Adrenal gland (tissue), 19 donors: ENCODE data around the gene BUD23. TPM values are rescaled to one million over a fixed set of nuclear protein-coding genes. Genes with fewer than 3 reads are reported as not detected.

Source experiments
- DNase-seq, 7 donors: peaks; one replicate each; pipeline ENCODE4 v3.0.0-alpha.2; 2019 to 2020
- H3K27ac ChIP-seq, 5 donors: fragments of 200-600 bp; sonication (generic) in 4 of 5; 1 replicate in 3 of 5; 2 replicates in 2 of 5; pipeline versions ENCODE4 v1.5.1 to v1.8.0; 2016 to 2020; ENCODE audit warnings: mild to moderate bottlenecking in 1 of 5
- H3K27me3 ChIP-seq: fragments of 200-600 bp; 2 replicates; pipeline ENCODE4 v1.8.0; 2021
- H3K36me3 ChIP-seq, 2 donors: fragments of 200-600 bp; replicated peaks in 1 of 2; 1 replicate in 1 of 2; 2 replicates in 1 of 2; pipeline versions ENCODE4 v1.5.1 to v1.8.0; 2018 to 2022
- H3K4me1 ChIP-seq, 2 donors: fragments of 200-600 bp; replicated peaks in 1 of 2; 1 replicate in 1 of 2; 2 replicates in 1 of 2; pipeline versions ENCODE4 v1.5.1 to v1.8.0; 2018 to 2021
- H3K4me3 ChIP-seq, 4 donors: fragments of 200-600 bp; sonication (generic) in 3 of 4; one replicate each; pipeline ENCODE4 v1.5.1; 2016 to 2018
- H3K9me3 ChIP-seq, 3 donors: fragments of 200-600 bp; sonication (generic) in 1 of 3; replicated peaks in 1 of 3; 1 replicate in 2 of 3; 2 replicates in 1 of 3; pipeline versions ENCODE4 v1.5.1 to v1.8.0; 2016 to 2021
- POLR2A ChIP-seq, 2 donors: fragments of 450-650 bp; IDR thresholded peaks; one replicate each; pipeline ENCODE4 v1.6.1; 2017; ENCODE audit warnings: antibody characterized with exemption in 2 of 2, mild to moderate bottlenecking in 2 of 2, moderate library complexity in 1 of 2
- WGBS, 4 donors: extraction: QIAGEN DNeasy Blood & Tissue Kit in 2 of 4; methylation state at CpG; one replicate each; pipeline versions ENCODE4 v1.1.5 to v1.1.7; 2013 to 2017; 5-methylcytosine and 5-hydroxymethylcytosine counted together
- intact Hi-C, 2 donors: fragments of 100-400 bp; cut with DNase I; formaldehyde crosslinking; loops; one replicate each; pipeline versions ENCODE4 v1.14.1 to v1.15.0; 2022 to 2023
- long read RNA-seq, 10 donors: library from polyadenylated mRNA in 3 of 10; unstranded in 2 of 10; stranded (forward) in 1 of 10; transcript quantifications; one replicate each; pipeline ENCODE4 v2.0.0 and lab custom pipeline, GENCODE V29; 2021 to 2026
- polyA plus RNA-seq, 3 donors: library from polyadenylated mRNA; stranded (reverse); fragments of 200-250 nt in 2 of 3; fragments of 350-450 nt in 1 of 3; fragmentation: Illumina TruSeq in 1 of 3; extraction: RNeasy Lipid Tissue Mini Kit (QIAGEN cat#74804) in 1 of 3; gene quantifications; one replicate each; pipeline ENCODE4 v1.2.3, GENCODE V29; 2013 to 2014
- total RNA-seq, 9 donors: library from RNA; depleted of rRNA in 4 of 9; stranded (reverse); fragments of >200 nt in 4 of 9; fragments of 120-200 nt in 1 of 9; fragmentation: NEBNext Ultra II Directional in 1 of 9; extraction: Animal tissue kit (Norgen Biotek cat#: 25700) in 1 of 9; gene quantifications; one replicate each; pipeline versions ENCODE4 v1.1.0 to v1.2.4, GENCODE V29; 2013 to 2023
- TF ChIP-seq, protein P1 (sequence below), 6 experiments: fragments of 450-650 bp in 4 of 6; fragments of 200-600 bp in 2 of 6; sonication (generic) in 1 of 6; IDR thresholded peaks; 1 replicate in 5 of 6; 2 replicates in 1 of 6; pipeline versions ENCODE4 v1.5.1 to v1.8.0; 2016 to 2021; ENCODE audit warnings: antibody characterized with exemption in 6 of 6, mild to moderate bottlenecking in 2 of 6, moderate library complexity in 1 of 6
- donor health status: healthy with polysubstance abuse.
- donor health status: Bipolar disorder and iron deficiency.
- donor health status: DM: yes; HTN: yes; CAD: no.
- donor health status: DM: no; HTN: no; CAD: no.
- donor health status: DM: no; HTN: no; CAD: no.
- donor health status: DM: yes; HTN: yes; CAD: no.

Gene BUD23, protein sequence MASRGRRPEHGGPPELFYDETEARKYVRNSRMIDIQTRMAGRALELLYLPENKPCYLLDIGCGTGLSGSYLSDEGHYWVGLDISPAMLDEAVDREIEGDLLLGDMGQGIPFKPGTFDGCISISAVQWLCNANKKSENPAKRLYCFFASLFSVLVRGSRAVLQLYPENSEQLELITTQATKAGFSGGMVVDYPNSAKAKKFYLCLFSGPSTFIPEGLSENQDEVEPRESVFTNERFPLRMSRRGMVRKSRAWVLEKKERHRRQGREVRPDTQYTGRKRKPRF
- 10 to 100 TPM; 34.7 to 69.4 (median 60.2) TPM for total RNA-seq
- polyA plus RNA-seq = 100 to 1,000 TPM in 2 of 3 donors, 10 to 100 TPM in 1; 79.5 to 123 (median 115) TPM
- long read RNA-seq, donor 1, transcript BUD23-215 (2 exons, 3,886 nt) = minor isoform, 5 of 47 reads
- long read RNA-seq, donor 1, transcript BUD23-201 (12 exons, 1,230 nt) = major isoform, 18 of 47 reads
- long read RNA-seq, donor 1, partial matches to known transcripts = 21 of 47 reads
- long read RNA-seq, donor 1, other reads (novel, unspliced or antisense) = 0 of 47 reads
- long read RNA-seq, donor 2, transcript BUD23-201 (12 exons, 1,230 nt) = major isoform, 8 of 11 reads
- long read RNA-seq, donor 2, partial matches to known transcripts = 0 of 11 reads
- long read RNA-seq, donor 2, other reads (novel, unspliced or antisense) = 0 of 11 reads
- long read RNA-seq, donor 3, transcript BUD23-201 (12 exons, 1,230 nt) = major isoform, 9 of 20 reads
- long read RNA-seq, donor 3, partial matches to known transcripts = 7 of 20 reads
- long read RNA-seq, donor 3, other reads (novel, unspliced or antisense) = 0 of 20 reads
- long read RNA-seq, donor 4, transcript BUD23-201 (12 exons, 1,230 nt) = major isoform, 53 of 66 reads
- long read RNA-seq, donor 4, partial matches to known transcripts = 4 of 66 reads
- long read RNA-seq, donor 4, other reads (novel, unspliced or antisense) = 8 of 66 reads
- long read RNA-seq, donor 5, transcript BUD23-201 (12 exons, 1,230 nt) = major isoform, 90 of 105 reads
- long read RNA-seq, donor 5, partial matches to known transcripts = 2 of 105 reads
- long read RNA-seq, donor 5, other reads (novel, unspliced or antisense) = 9 of 105 reads
- long read RNA-seq, donor 6, transcript BUD23-201 (12 exons, 1,230 nt) = major isoform, 36 of 47 reads
- long read RNA-seq, donor 6, partial matches to known transcripts = 2 of 47 reads
- long read RNA-seq, donor 6, other reads (novel, unspliced or antisense) = 7 of 47 reads
- long read RNA-seq, donor 7, transcript BUD23-201 (12 exons, 1,230 nt) = major isoform, 5 of 7 reads
- long read RNA-seq, donor 7, partial matches to known transcripts = 0 of 7 reads
- long read RNA-seq, donor 7, other reads (novel, unspliced or antisense) = 0 of 7 reads
- long read RNA-seq, donor 8, transcript BUD23-201 (12 exons, 1,230 nt) = major isoform, 22 of 53 reads
- long read RNA-seq, donor 8, partial matches to known transcripts = 23 of 53 reads
- long read RNA-seq, donor 8, other reads (novel, unspliced or antisense) = 0 of 53 reads
- long read RNA-seq, donor 9, transcript BUD23-201 (12 exons, 1,230 nt) = major isoform, 8 of 10 reads
- long read RNA-seq, donor 9, partial matches to known transcripts = 0 of 10 reads
- long read RNA-seq, donor 9, other reads (novel, unspliced or antisense) = 0 of 10 reads
- long read RNA-seq, donor 10, transcript BUD23-201 (12 exons, 1,230 nt) = major isoform, 6 of 17 reads
- long read RNA-seq, donor 10, partial matches to known transcripts = 9 of 17 reads
- long read RNA-seq, donor 10, other reads (novel, unspliced or antisense) = 0 of 17 reads

DNA sequence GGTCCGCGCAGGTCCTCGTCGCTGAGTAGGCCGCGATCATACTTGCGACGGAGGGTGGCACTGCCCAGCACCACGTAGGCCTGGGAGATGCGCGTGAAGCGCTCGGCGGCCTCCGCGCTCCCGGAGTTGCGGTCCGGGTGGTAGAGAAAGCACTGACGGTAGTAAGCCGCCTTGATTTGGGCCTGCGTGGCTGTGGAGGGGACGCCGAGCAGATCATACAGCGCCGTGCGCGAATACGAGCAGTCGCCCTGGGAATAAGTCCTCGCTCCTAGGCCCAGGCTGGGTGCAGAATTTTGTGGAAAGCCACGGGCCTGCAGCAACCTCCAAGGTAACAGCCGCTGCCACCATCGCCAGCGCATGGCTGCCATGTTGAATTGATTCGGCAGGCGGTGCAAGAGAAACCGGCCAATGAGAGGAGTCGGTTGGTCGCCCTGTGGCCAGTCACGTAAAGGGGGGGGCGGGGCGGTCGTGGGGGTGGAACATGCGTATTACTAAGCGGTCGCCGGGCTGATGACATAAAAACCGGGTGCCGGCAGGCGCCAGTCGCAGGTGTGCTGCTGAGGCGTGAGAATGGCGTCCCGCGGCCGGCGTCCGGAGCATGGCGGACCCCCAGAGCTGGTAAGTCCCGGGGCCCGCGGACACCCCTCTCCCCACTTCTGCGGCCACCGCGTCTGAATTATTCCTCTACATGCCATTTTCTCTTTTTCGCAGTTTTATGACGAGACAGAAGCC lies at the start of gene BUD23, which contains the start of gene DNAJC30:
Gene BUD23, plus strand, starts transcription at position 542 of the 732 bp plus-strand sequence. Its CDS starts 29 bp downstream, at position 571.
Gene DNAJC30, minus strand, starts transcription at position 398 of the 732 bp plus-strand sequence. Its CDS starts 30 bp downstream, at position 368.
- intact Hi-C loops = no loop called here
- Histone ChIP-seq H3K27ac (peak within 1 kb of the TSS in 4 of 5 donors; percentile 57 to 94 (median 86)), H3K36me3 (peaks cover 0 to 18% of the 10 kb centered on the region in 2 donors)

DNA sequence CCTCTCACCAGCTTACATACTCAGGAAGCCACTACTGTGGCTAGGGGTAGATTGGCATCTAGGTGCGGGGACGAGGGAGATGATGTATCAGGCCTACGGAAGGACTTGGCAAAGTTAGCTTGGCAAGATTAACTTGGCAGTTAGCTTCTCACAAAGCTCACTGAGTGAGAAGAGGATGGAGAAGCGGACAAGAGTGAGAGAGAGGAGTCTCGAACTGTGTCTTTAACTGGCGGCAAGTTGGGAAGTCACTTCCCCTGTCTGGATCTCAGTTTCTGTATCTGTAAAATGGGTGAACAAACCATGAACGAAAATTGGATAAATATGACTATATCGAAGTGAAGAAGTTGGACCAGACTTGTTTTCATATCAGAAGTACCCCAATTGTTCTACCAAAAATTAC lies 49.6 kb upstream of the BUD23 start:
- Histone ChIP-seq H3K4me3 (no peak overlapping the region), H3K9me3 (no peaks in the 10 kb centered on the region), H3K36me3 (no peaks in the 10 kb centered on the region), H3K27ac (no peak overlapping the region), H3K27me3 (peaks cover 3% of the 10 kb centered on the region), H3K4me1 (peaks cover 0 to 8% of the 10 kb centered on the region in 2 donors)
- no peak for DNase-seq
- 73 to 83% (median 77%) methylated on average over 8 of the region's 8 CpGs for WGBS, 4 donors
- intact Hi-C loops = no loop called here
- TF ChIP-seq, protein P1, sequence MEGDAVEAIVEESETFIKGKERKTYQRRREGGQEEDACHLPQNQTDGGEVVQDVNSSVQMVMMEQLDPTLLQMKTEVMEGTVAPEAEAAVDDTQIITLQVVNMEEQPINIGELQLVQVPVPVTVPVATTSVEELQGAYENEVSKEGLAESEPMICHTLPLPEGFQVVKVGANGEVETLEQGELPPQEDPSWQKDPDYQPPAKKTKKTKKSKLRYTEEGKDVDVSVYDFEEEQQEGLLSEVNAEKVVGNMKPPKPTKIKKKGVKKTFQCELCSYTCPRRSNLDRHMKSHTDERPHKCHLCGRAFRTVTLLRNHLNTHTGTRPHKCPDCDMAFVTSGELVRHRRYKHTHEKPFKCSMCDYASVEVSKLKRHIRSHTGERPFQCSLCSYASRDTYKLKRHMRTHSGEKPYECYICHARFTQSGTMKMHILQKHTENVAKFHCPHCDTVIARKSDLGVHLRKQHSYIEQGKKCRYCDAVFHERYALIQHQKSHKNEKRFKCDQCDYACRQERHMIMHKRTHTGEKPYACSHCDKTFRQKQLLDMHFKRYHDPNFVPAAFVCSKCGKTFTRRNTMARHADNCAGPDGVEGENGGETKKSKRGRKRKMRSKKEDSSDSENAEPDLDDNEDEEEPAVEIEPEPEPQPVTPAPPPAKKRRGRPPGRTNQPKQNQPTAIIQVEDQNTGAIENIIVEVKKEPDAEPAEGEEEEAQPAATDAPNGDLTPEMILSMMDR (IDR thresholded peaks at IDR 0.05) = no peak
- no peak for TF ChIP-seq POLR2A (IDR thresholded peaks at IDR 0.05)

More for the DNA sequence above, at the start of gene BUD23, which contains the start of gene DNAJC30:
- no peaks in the 10 kb centered on the region for H3K9me3 ChIP-seq
- H3K4me1 ChIP-seq = peaks cover 20 to 31% of the 10 kb centered on the region in 2 donors
- no peaks in the 10 kb centered on the region for H3K27me3 ChIP-seq
- peak within 1 kb of the TSS; percentile 40 to 94 (median 86) for H3K4me3 ChIP-seq
- peak; percentile 98 to 99 (median 99) for DNase-seq
- WGBS, 4 donors = 0 to 1% (median 1%) methylated on average over 15 to 68 of the region's 68 CpGs
- TF ChIP-seq, protein P1 (IDR thresholded peaks at IDR 0.05) = peak in 3 of 6 experiments; percentile 14 to 34 (median 15)
- peak; percentile 25 to 70 for TF ChIP-seq POLR2A (IDR thresholded peaks at IDR 0.05)

DNA sequence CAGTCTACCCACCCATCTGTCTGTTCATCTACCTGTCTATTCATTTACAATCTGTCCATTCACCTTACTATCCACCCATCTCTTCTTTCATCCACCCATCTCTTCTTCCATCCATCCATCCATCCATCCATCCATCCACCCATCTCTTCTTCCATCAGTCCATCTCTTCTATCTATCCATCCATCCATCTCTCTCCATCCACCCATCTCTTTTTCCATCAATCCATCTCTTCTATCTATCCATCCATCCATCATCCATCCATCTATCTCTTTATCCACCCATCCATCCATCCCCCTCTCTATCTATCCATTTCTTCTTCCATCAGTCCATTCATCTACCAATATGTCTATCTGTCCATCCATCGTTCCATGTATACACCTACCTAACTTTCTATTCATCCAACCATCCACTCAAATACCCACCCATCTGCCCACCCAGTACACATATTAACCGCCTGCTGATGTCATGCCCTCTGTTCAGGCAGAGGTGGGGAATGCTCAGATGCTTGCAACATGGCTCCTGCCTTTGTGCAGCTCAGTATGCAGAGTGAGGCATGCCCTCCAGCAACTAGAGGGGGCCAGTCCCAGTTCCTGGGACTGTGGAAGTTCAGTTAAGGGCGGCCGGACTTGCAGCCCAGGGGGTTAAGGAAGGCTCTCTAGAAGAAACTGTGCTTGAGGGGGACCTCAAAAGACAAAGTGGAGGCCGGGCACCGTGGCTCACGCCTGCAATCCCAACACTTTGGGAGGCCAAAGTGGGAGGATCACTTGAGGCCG lies 47.8 kb upstream of the BUD23 start:
- H3K27ac ChIP-seq = no peak overlapping the region
- H3K27me3 ChIP-seq = peaks cover 3% of the 10 kb centered on the region
- TF ChIP-seq, protein P1 (IDR thresholded peaks at IDR 0.05) = no peak
- no peak for TF ChIP-seq POLR2A (IDR thresholded peaks at IDR 0.05)
- no peaks in the 10 kb centered on the region for H3K9me3 ChIP-seq
- no peak overlapping the region for H3K4me3 ChIP-seq
- H3K4me1 ChIP-seq = peaks cover 0 to 8% of the 10 kb centered on the region in 2 donors
- H3K36me3 ChIP-seq = no peaks in the 10 kb centered on the region
- WGBS, 4 donors = 82 to 90% (median 85%) methylated on average over 8 of the region's 8 CpGs
- DNase-seq = no peak
- intact Hi-C loops = no loop called here
